Liver (tissue), 9 donors: ENCODE data around the gene TMEM242. TPM values are rescaled to one million over a fixed set of nuclear protein-coding genes. Genes with fewer than 3 reads are reported as not detected.

Experiments used
- DNase-seq: peaks from one replicate; pipeline ENCODE4 v3.0.0-alpha.2; 2017; ENCODE audit warnings: low spot score
- H3K27ac ChIP-seq, 2 donors: one replicate each; pipeline ENCODE4 v1.7.0; 2013; ENCODE audit warnings: inconsistent platforms in 2 of 2, low read length in 2 of 2, control low read depth in 1 of 2, low read depth in 1 of 2, mild to moderate bottlenecking in 1 of 2
- H3K27me3 ChIP-seq, 4 donors: one replicate each; pipeline versions ENCODE4 v1.6.1 to v1.7.0; 2013; ENCODE audit warnings: low read length in 3 of 4, inconsistent platforms in 1 of 4, mild to moderate bottlenecking in 1 of 4, moderate library complexity in 1 of 4; ENCODE audit not compliant: control insufficient read depth in 4 of 4, insufficient read depth in 4 of 4
- H3K36me3 ChIP-seq, 4 donors: one replicate each; pipeline versions ENCODE4 v1.6.1 to v1.7.0; 2013; ENCODE audit warnings: low read length in 3 of 4, mild to moderate bottlenecking in 3 of 4, low read depth in 1 of 4, moderate library complexity in 1 of 4; ENCODE audit not compliant: control insufficient read depth in 4 of 4, insufficient read depth in 3 of 4
- H3K4me1 ChIP-seq, 4 donors: one replicate each; pipeline versions ENCODE4 v1.6.1 to v1.7.0; 2013; ENCODE audit warnings: low read length in 3 of 4, mild to moderate bottlenecking in 3 of 4, moderate library complexity in 1 of 4; ENCODE audit not compliant: control insufficient read depth in 4 of 4, insufficient read depth in 4 of 4
- H3K4me3 ChIP-seq, 3 donors: one replicate each; pipeline versions ENCODE4 v1.6.1 to v1.7.0; 2013; ENCODE audit warnings: low read length in 3 of 3, control low read depth in 1 of 3, low read depth in 1 of 3, mild to moderate bottlenecking in 1 of 3
- H3K9ac ChIP-seq, 2 donors: one replicate each; pipeline ENCODE4 v1.7.0; 2013; ENCODE audit warnings: low read length in 2 of 2, mild to moderate bottlenecking in 2 of 2, moderate library complexity in 2 of 2, control low read depth in 1 of 2, low read depth in 1 of 2
- H3K9me3 ChIP-seq, 4 donors: one replicate each; pipeline versions ENCODE4 v1.6.1 to v1.7.0; 2013; ENCODE audit warnings: low read length in 3 of 4; ENCODE audit not compliant: control insufficient read depth in 4 of 4
- ATF3 ChIP-seq: IDR thresholded peaks from 2 replicates; pipeline ENCODE4 v1.6.1; 2016; ENCODE audit warnings: antibody characterized with exemption
- CTCF ChIP-seq: fragments of 150-350 bp; IDR thresholded peaks from 2 replicates; pipeline ENCODE4 v1.5.1; 2017; ENCODE audit warnings: improper control_type of control experiment, low read depth, low read length; ENCODE audit not compliant: missing input control
- FOXA1 ChIP-seq: IDR thresholded peaks from 2 replicates; pipeline ENCODE4 v1.6.1; 2016; ENCODE audit warnings: antibody characterized with exemption
- FOXA2 ChIP-seq: IDR thresholded peaks from 2 replicates; pipeline ENCODE4 v1.6.1; 2016; ENCODE audit warnings: antibody characterized with exemption
- GABPA ChIP-seq, 2 donors: IDR thresholded peaks in 1 of 2; conservative IDR thresholded peaks in 1 of 2; 2 replicates each; pipeline ENCODE4 v1.6.1; 2016; ENCODE audit warnings: antibody characterized with exemption in 2 of 2, mild to moderate bottlenecking in 1 of 2, moderate library complexity in 1 of 2
- HNF4A ChIP-seq, 2 donors: conservative IDR thresholded peaks; 2 replicates each; pipeline ENCODE4 v1.6.1; 2016; ENCODE audit warnings: antibody characterized with exemption in 2 of 2, mild to moderate bottlenecking in 2 of 2
- HNF4G ChIP-seq: IDR thresholded peaks from 2 replicates; pipeline ENCODE4 v1.6.1; 2016; ENCODE audit warnings: antibody characterized with exemption
- JUND ChIP-seq, 2 donors: IDR thresholded peaks; 2 replicates each; pipeline ENCODE4 v1.6.1; 2016; ENCODE audit warnings: antibody characterized with exemption in 2 of 2
- NR2F2 ChIP-seq: IDR thresholded peaks from 2 replicates; pipeline ENCODE4 v1.6.1; 2016; ENCODE audit warnings: antibody characterized with exemption
- RAD21 ChIP-seq, 2 donors: IDR thresholded peaks; 2 replicates each; pipeline ENCODE4 v1.6.1; 2016; ENCODE audit warnings: antibody characterized with exemption in 2 of 2, mild to moderate bottlenecking in 2 of 2
- REST ChIP-seq: IDR thresholded peaks from 2 replicates; pipeline ENCODE4 v1.6.1; 2016; ENCODE audit warnings: antibody characterized with exemption, mild to moderate bottlenecking
- RXRA ChIP-seq, 2 donors: IDR thresholded peaks; 2 replicates each; pipeline ENCODE4 v1.6.1; 2017 to 2018; ENCODE audit warnings: antibody characterized with exemption in 2 of 2, mild to moderate bottlenecking in 1 of 2
- SP1 ChIP-seq: IDR thresholded peaks from 2 replicates; pipeline ENCODE4 v1.6.1; 2018; ENCODE audit warnings: antibody characterized with exemption, mild to moderate bottlenecking
- TAF1 ChIP-seq: conservative IDR thresholded peaks from 2 replicates; pipeline ENCODE4 v1.6.1; 2016; ENCODE audit warnings: antibody characterized with exemption, mild to moderate bottlenecking
- YY1 ChIP-seq: IDR thresholded peaks from 2 replicates; pipeline ENCODE4 v1.6.1; 2016; ENCODE audit warnings: antibody characterized with exemption, mild to moderate bottlenecking
- ZBTB33 ChIP-seq: IDR thresholded peaks from 2 replicates; pipeline ENCODE4 v1.6.1; 2016; ENCODE audit warnings: antibody characterized with exemption
- WGBS: extraction: QIAGEN DNeasy Blood & Tissue Kit; methylation state at CpG from one replicate; pipeline ENCODE4 v1.1.7; 2013; 5-methylcytosine and 5-hydroxymethylcytosine counted together
- polyA plus RNA-seq, 2 donors: library from polyadenylated mRNA; stranded (reverse) in 1 of 2; unstranded in 1 of 2; fragments of 200-250 nt in 1 of 2; fragments of >200 nt in 1 of 2; fragmentation: Nextera tagmentation in 1 of 2; extraction: Ambion mirVana in 1 of 2; gene quantifications; one replicate each; pipeline versions ENCODE4 v1.2.1 to v1.2.3, GENCODE V29; 2013 to 2015
- total RNA-seq, 2 donors: library from RNA; depleted of rRNA; stranded (reverse); fragments of >200 nt; gene quantifications; one replicate each; pipeline ENCODE4 v1.2.3, GENCODE V29; 2014
- donor health status: healthy.
- donor health status: healthy.
- donor health status: healthy.
- donor health status: healthy.
- donor health status: healthy.

Gene TMEM242
- total and polyA plus RNA-seq, 4 donors = 3.7 to 10.2 (median 6.1) TPM

GRCh38 chr6:157242791-157243190 is 80.5 kb downstream of the TMEM242 start:
- TF ChIP-seq NR2F2 = no peak
- no peak for TF ChIP-seq YY1
- no peak for TF ChIP-seq RAD21 (IDR thresholded peaks at IDR 0.05)
- TF ChIP-seq JUND (IDR thresholded peaks at IDR 0.05) = no peak
- TF ChIP-seq CTCF = no peak
- no peak for TF ChIP-seq HNF4G
- TF ChIP-seq GABPA (IDR thresholded peaks at IDR 0.05 in 1 of 2, conservative IDR thresholded peaks at IDR 0.05 in 1 of 2) = no peak
- no peak for TF ChIP-seq FOXA1
- TF ChIP-seq SP1 = no peak
- TF ChIP-seq REST = no peak
- no peak for TF ChIP-seq TAF1
- no peak for TF ChIP-seq HNF4A (conservative IDR thresholded peaks at IDR 0.05)
- TF ChIP-seq FOXA2 = no peak
- TF ChIP-seq ZBTB33 = no peak
- no peak for TF ChIP-seq RXRA (IDR thresholded peaks at IDR 0.05)
- no peak for TF ChIP-seq ATF3
- peaks cover 0 to 1% (median 0%) of the 10 kb centered on the region in 4 donors for H3K9me3 ChIP-seq
- H3K4me3 ChIP-seq = no peak overlapping the region
- H3K27ac ChIP-seq = no peak overlapping the region
- H3K4me1 ChIP-seq = no peaks in the 10 kb centered on the region
- DNase-seq = no peak
- 90% methylated on average over 6 of the region's 6 CpGs for WGBS
- H3K27me3 ChIP-seq = no peaks in the 10 kb centered on the region
- H3K36me3 ChIP-seq = no peaks in the 10 kb centered on the region
- H3K9ac ChIP-seq = no peak overlapping the region

- 85% methylated on average over 10 of the region's 10 CpGs for WGBS
- no peak for DNase-seq
- Histone ChIP-seq H3K36me3 (no peaks in the 10 kb centered on the region), H3K4me1 (peaks cover 1 to 8% (median 6%) of the 10 kb centered on the region in 4 donors), H3K9me3 (peaks cover 0 to 1% (median 0%) of the 10 kb centered on the region in 4 donors), H3K9ac (no peak overlapping the region), H3K27ac (no peak overlapping the region), H3K27me3 (no peaks in the 10 kb centered on the region), H3K4me3 (no peak overlapping the region)
- TF ChIP-seq TAF1 = no peak
- TF ChIP-seq GABPA (IDR thresholded peaks at IDR 0.05 in 1 of 2, conservative IDR thresholded peaks at IDR 0.05 in 1 of 2) = no peak
- no peak for TF ChIP-seq YY1
- no peak for TF ChIP-seq HNF4A (conservative IDR thresholded peaks at IDR 0.05)
- TF ChIP-seq REST = no peak
- no peak for TF ChIP-seq FOXA1
- no peak for TF ChIP-seq RXRA (IDR thresholded peaks at IDR 0.05)
- no peak for TF ChIP-seq SP1
- no peak for TF ChIP-seq CTCF
- no peak for TF ChIP-seq ZBTB33
- no peak for TF ChIP-seq RAD21 (IDR thresholded peaks at IDR 0.05)
These were observed 82.4 kb downstream of the TMEM242 start for GRCh38 chr6:157240960-157241311.
